ENCODE measurements around the gene ALKBH3. TPM values are rescaled to one million over a fixed set of nuclear protein-coding genes. Genes with fewer than 3 reads are reported as not detected.

ALKBH3 gene
- total and polyA plus RNA-seq, 5 donors, result 15.1 to 18.6 (median 17.4) TPM

DNA sequence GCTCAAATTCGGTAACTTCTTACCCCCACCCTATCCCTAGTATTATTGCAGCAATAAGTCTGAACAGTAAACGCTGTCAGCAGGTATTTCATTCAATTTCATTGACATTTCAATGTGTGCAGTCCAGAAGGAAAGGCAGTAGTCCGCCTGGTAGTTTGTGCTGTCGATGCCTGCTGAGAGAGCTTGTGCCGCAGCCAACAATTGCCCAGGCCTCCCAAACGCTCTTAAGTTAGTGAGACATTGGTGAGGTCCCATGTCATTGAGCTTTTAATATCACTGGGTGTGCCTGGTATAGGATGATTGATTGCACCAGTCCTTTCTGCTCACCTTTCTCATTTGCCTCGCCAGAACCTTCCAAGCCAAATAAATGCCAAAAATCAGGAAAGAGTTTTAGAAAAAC is 28.1 kb downstream of the ALKBH3 start:
- Histone ChIP-seq H3K4me3 (ENCODE audit: low read length) (no peak overlapping the region), H3K4me1 (ENCODE audit: control insufficient read depth, insufficient read depth, low read length) (no peaks in the 10 kb centered on the region), H3K9me3 (ENCODE audit: control insufficient read depth, low read length) (no peaks in the 10 kb centered on the region), H3K27me3 (ENCODE audit: control insufficient read depth, insufficient read depth) (no peaks in the 10 kb centered on the region), H3K27ac (ENCODE audit: low read length) (no peak overlapping the region)
- intact Hi-C loops (cut with DNase I), result no loop called here
- ATAC-seq (no peak), DNase-seq (no peak)
- WGBS, result 91% methylated on average over 7 of the region's 7 CpGs

DNA sequence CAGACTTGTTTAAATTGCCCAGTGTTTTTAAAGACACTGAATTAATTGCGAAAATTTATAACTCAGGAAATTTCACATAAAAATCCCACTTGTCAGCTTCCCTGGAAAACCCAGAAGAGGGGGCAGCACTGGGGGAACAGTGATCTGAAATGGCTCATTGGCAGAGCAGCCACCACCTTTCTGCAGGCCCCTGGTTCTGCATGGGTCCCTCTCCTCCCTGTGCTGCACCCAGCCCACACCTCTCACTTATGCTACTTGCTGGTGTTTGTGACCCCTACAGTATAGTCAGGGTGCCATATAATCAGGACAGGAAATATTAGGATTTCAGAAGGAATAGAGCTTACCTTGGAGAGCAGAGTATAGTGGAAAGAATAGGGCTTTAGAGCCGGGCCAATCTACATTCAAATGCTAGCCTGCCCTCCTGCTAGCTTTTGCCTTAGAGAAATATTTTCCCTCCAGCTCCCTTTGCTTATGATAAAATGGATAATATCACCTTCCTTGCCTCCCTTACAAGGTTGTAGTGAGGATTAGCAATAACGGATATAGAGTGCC is 33.3 kb downstream of the ALKBH3 start:
- no peaks in the 10 kb centered on the region for H3K9me3 ChIP-seq (ENCODE audit: control insufficient read depth, low read length)
- DNase-seq (no peak), ATAC-seq (no peak)
- H3K27ac ChIP-seq (ENCODE audit: low read length), result no peak overlapping the region
- no peaks in the 10 kb centered on the region for H3K27me3 ChIP-seq (ENCODE audit: control insufficient read depth, insufficient read depth)
- no peak overlapping the region for H3K4me3 ChIP-seq (ENCODE audit: low read length)
- intact Hi-C loops (cut with DNase I), result no loop called here
- WGBS, result 82% methylated on average over 3 of the region's 3 CpGs
- no peaks in the 10 kb centered on the region for H3K4me1 ChIP-seq (ENCODE audit: control insufficient read depth, insufficient read depth, low read length)

DNA sequence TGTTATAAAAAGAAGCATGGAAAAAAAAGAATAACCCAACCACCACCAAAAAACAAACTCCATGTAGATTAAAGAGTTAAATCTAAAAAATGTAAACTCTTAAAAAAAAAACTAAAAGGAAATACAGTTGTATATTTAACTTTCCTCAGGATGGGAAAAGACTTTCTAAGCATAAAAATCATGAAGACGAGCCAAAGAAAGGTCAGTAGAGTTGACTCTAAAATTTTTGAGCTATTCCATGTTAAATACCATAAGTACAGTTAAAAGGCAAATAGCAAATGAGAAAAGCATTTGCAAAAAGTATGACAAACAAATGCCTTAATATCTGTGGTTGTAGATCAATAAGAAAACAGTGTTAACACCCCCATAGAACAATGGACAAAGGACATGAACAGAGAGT is 33.8 kb downstream of the ALKBH3 start:
- intact Hi-C loops (cut with DNase I), result no loop called here
- no peaks in the 10 kb centered on the region for H3K27me3 ChIP-seq (ENCODE audit: control insufficient read depth, insufficient read depth)
- ATAC-seq, result no peak
- no peaks in the 10 kb centered on the region for H3K9me3 ChIP-seq (ENCODE audit: control insufficient read depth, low read length)
- H3K4me3 ChIP-seq (ENCODE audit: low read length), result no peak overlapping the region
- no peak for DNase-seq
- no peaks in the 10 kb centered on the region for H3K4me1 ChIP-seq (ENCODE audit: control insufficient read depth, insufficient read depth, low read length)
- H3K27ac ChIP-seq (ENCODE audit: low read length), result no peak overlapping the region
- WGBS, result 62% methylated on average over 1 of the region's 1 CpG

- 89% methylated on average over 2 of the region's 2 CpGs for WGBS
These were observed 36.0 kb downstream of the ALKBH3 start for GRCh38 chr11:43916621-43917020.

GRCh38 chr11:43917851-43918250 is 37.2 kb downstream of the ALKBH3 start:
- 27% methylated on average over 1 of the region's 1 CpG for WGBS
- Histone ChIP-seq H3K27ac (ENCODE audit: low read length) (no peak overlapping the region), H3K9me3 (ENCODE audit: control insufficient read depth, low read length) (no peaks in the 10 kb centered on the region), H3K4me3 (ENCODE audit: low read length) (no peak overlapping the region), H3K27me3 (ENCODE audit: control insufficient read depth, insufficient read depth) (no peaks in the 10 kb centered on the region), H3K4me1 (ENCODE audit: control insufficient read depth, insufficient read depth, low read length) (peaks cover 6% of the 10 kb centered on the region)
- DNase-seq (no peak), ATAC-seq (no peak)
- intact Hi-C loops (cut with DNase I), result no loop called here

More at GRCh38 chr11:43916621-43917020, 36.0 kb downstream of the ALKBH3 start:
- no peak for DNase-seq
- no peak overlapping the region for H3K4me3 ChIP-seq (ENCODE audit: low read length)
- intact Hi-C loops (cut with DNase I), result no loop called here
- no peaks in the 10 kb centered on the region for H3K27me3 ChIP-seq (ENCODE audit: control insufficient read depth, insufficient read depth)
- ATAC-seq, result no peak
- H3K9me3 ChIP-seq (ENCODE audit: control insufficient read depth, low read length), result no peaks in the 10 kb centered on the region
- peaks cover 6% of the 10 kb centered on the region for H3K4me1 ChIP-seq (ENCODE audit: control insufficient read depth, insufficient read depth, low read length)
- no peak overlapping the region for H3K27ac ChIP-seq (ENCODE audit: low read length)

- DNase-seq, result no peak
- no peak for ATAC-seq
- intact Hi-C loops (cut with DNase I), result no loop called here
- H3K4me1 ChIP-seq (ENCODE audit: control insufficient read depth, insufficient read depth, low read length), result peaks cover 7% of the 10 kb centered on the region
- no peaks in the 10 kb centered on the region for H3K27me3 ChIP-seq (ENCODE audit: control insufficient read depth, insufficient read depth)
- no peak overlapping the region for H3K4me3 ChIP-seq (ENCODE audit: low read length)
- no peaks in the 10 kb centered on the region for H3K9me3 ChIP-seq (ENCODE audit: control insufficient read depth, low read length)
- no peak overlapping the region for H3K27ac ChIP-seq (ENCODE audit: low read length)
These were observed 38.0 kb downstream of the ALKBH3 start for GRCh38 chr11:43918662-43919061.

DNA sequence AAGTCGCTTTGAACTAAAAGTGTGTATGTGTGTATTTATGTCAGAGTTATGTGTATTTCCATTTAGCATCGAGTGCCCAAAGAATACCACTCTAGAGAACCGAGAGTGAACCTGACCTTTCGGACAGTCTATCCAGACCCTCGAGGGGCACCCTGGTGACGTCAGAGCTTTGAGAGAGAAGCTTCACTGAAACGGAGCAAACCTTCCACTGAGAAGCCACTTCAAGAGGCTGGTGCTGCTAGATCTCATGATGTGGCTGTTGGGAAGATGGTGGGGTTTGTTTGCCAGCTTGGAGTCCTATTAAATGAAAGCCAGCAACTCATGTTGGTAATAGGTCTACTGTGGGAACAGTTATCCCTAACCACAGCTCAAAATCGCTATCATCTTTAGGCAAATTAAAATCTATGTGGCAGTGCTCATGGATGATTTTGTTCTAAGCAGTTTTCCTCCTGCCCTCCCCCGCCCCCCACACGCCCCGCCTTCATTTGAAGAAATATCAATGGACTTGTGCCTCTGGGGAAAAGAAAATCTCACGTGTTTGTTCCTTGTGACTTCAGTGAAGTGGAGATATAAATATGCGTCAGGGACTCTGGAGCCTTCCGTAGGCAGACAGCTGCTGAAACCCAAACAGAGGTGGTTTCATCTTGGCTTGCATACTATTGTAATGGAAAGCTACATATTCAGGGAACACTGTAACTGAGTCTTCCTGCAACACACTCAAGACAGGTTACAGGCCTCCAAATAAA is 39.4 kb downstream of the ALKBH3 start:
- intact Hi-C loops (cut with DNase I), result no loop called here
- Histone ChIP-seq H3K4me3 (ENCODE audit: low read length) (no peak overlapping the region), H3K4me1 (ENCODE audit: control insufficient read depth, insufficient read depth, low read length) (peaks cover 17% of the 10 kb centered on the region), H3K9me3 (ENCODE audit: control insufficient read depth, low read length) (no peaks in the 10 kb centered on the region), H3K27me3 (ENCODE audit: control insufficient read depth, insufficient read depth) (no peaks in the 10 kb centered on the region), H3K27ac (ENCODE audit: low read length) (peak overlapping the region; percentile 87)
- 76% methylated on average over 14 of the region's 14 CpGs for WGBS
- ATAC-seq (peak in 1 of 2 donors; percentile 34), DNase-seq (no peak)

DNA sequence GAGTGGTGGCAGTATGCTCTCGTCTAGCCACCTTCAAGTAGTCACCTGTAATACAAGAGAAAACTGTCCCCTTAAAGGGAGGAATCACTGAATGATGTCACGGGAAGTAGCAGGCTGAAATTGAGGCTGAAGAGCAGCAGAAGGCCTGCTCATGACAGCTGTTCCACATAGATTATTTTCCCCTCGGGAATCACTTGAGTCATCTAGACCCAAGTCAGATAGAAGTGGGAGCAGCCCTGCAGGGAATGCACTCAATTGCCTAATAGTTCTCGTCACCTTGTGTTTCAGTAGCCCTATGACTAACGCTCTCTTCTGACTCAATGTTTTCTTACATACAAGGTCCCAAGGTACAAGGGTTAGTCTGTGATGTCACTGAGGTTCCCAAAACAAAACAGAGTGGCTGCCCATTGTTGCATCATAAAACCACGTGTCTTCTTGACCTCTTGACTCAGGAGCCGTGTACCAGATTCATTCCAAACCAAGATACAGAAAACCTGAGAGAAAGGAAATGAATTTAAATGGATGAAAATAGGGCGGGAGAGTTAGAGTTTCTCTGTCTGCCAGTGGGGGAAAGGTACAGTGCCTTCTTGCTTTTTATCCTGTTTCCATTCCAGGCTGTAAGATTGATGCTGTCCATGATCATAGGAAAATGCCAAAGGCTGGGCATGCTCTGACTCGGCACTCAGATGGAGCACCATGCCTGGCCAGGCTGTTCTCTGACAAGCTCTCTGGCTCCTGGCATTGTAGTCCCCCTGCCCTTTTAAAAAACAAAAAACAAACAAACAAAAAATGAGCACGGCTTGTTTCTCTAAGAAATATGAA is 40.2 kb downstream of the ALKBH3 start:
- Histone ChIP-seq H3K9me3 (ENCODE audit: control insufficient read depth, low read length) (no peaks in the 10 kb centered on the region), H3K4me1 (ENCODE audit: control insufficient read depth, insufficient read depth, low read length) (peaks cover 19% of the 10 kb centered on the region), H3K27me3 (ENCODE audit: control insufficient read depth, insufficient read depth) (no peaks in the 10 kb centered on the region), H3K27ac (ENCODE audit: low read length) (peak overlapping the region; percentile 89), H3K4me3 (ENCODE audit: low read length) (no peak overlapping the region)
- ATAC-seq (peak; percentile 87 to 94), DNase-seq (peak; percentile 67 to 72 (median 69))
- intact Hi-C loops (cut with DNase I), result no loop called here
- WGBS, result 55% methylated on average over 10 of the region's 10 CpGs

DNA sequence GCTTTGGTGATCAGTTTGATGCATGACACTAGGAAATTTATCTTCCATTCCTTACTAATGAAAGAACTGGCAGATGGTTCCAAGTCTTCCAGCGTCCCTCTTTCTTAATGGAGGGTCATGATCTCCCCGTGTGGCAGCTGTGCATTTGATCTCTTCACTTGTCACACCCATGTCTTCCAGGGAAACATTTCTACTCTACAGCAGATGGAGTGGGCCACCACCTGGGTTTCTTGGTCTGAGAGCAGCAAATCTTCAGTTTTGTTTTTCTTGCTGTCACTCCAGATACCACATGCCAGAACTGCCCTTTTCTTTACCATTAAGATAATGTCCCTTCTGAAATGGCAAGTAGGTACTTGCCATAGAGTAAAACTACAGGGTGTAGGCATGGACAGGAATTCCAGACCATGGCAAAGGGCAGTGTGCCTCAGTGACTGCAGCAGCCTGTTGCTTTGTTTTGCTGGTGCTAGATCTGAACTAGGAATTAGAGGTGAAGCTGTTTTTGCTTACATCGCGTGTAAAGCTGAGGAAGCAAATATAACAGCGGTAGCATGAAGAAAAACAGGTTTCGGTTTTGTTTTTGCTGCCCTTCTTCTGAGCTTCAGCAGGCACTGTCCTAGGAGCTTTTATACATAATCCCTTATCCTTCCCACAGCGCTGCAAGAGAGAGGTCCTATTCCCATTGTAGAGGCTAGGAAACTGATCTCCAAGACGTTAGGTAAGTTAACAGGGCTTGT is 41.1 kb downstream of the ALKBH3 start:
- DNase-seq (no peak), ATAC-seq (no peak)
- Histone ChIP-seq H3K27ac (ENCODE audit: low read length) (peak overlapping the region; percentile 85), H3K4me1 (ENCODE audit: control insufficient read depth, insufficient read depth, low read length) (peaks cover 19% of the 10 kb centered on the region), H3K9me3 (ENCODE audit: control insufficient read depth, low read length) (no peaks in the 10 kb centered on the region), H3K4me3 (ENCODE audit: low read length) (no peak overlapping the region), H3K27me3 (ENCODE audit: control insufficient read depth, insufficient read depth) (no peaks in the 10 kb centered on the region)
- intact Hi-C loops (cut with DNase I), result no loop called here
- WGBS, result 76% methylated on average over 8 of the region's 8 CpGs

DNA sequence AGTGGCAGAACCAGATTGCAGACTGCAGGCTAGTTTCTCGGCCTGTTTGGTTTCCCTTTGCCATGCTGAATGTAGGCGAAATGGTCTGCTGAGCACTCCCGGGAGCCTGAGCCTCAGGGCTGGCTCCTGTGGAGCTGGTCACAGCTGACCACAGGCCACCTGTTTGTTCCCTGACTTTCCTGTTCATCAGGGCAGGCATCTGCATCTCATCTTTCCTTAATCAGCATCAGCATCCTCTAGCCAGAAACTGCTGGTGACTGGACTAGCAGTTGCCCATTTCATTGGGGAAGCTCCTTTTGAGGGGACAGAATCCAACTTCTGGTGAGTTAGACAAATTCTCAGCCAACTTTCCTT is 41.6 kb downstream of the ALKBH3 start:
- intact Hi-C loops (cut with DNase I), result no loop called here
- no peaks in the 10 kb centered on the region for H3K9me3 ChIP-seq (ENCODE audit: control insufficient read depth, low read length)
- DNase-seq (no peak), ATAC-seq (no peak)
- peak overlapping the region; percentile 85 for H3K27ac ChIP-seq (ENCODE audit: low read length)
- H3K4me1 ChIP-seq (ENCODE audit: control insufficient read depth, insufficient read depth, low read length), result peaks cover 19% of the 10 kb centered on the region
- no peak overlapping the region for H3K4me3 ChIP-seq (ENCODE audit: low read length)
- H3K27me3 ChIP-seq (ENCODE audit: control insufficient read depth, insufficient read depth), result no peaks in the 10 kb centered on the region
- WGBS, result 77% methylated on average over 3 of the region's 3 CpGs
